ENCODE measurements around the gene MRPS24. TPM values are rescaled to one million over a fixed set of nuclear protein-coding genes. Genes with fewer than 3 reads are reported as not detected.

Gene MRPS24
- total and polyA plus RNA-seq, 2 of the 13 experiments (the other 11 are each of a cell fraction or from before 2014, with no cell fraction given): 135 to 162 TPM

GRCh38 chr7:43905209-43905946 lies 36.1 kb upstream of the MRPS24 start (continued):
- TF ChIP-seq, protein P1, sequence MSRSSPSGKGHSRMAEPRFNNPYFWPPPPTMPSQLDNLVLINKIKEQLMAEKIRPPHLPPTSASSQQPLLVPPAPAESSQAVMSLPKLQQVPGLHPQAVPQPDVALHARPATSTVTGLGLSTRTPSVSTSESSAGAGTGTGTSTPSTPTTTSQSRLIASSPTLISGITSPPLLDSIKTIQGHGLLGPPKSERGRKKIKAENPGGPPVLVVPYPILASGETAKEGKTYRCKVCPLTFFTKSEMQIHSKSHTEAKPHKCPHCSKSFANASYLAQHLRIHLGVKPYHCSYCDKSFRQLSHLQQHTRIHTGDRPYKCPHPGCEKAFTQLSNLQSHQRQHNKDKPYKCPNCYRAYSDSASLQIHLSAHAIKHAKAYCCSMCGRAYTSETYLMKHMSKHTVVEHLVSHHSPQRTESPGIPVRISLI (CRISPR knock-in tag; IDR thresholded peaks at IDR 0.05; ENCODE audit: borderline replicate concordance): peak; percentile 76
- TF ChIP-seq ZMYM4 (CRISPR knock-in tag; IDR thresholded peaks at IDR 0.05): peak; percentile 77
- peak; percentile 56; the same call in 1 of the 2 replicates for TF ChIP-seq ZSCAN21 (CRISPR knock-in tag; IDR thresholded peaks at IDR 0.05; ENCODE audit: borderline replicate concordance)
- no peak for TF ChIP-seq FOXP1 (IDR thresholded peaks at IDR 0.05)
- TF ChIP-seq FOXP1 (CRISPR knock-in tag; IDR thresholded peaks at IDR 0.05): peak; percentile 65
- peak; percentile 84; the same call in 1 of the 2 replicates for TF ChIP-seq MIER3 (CRISPR knock-in tag; IDR thresholded peaks at IDR 0.05; ENCODE audit: borderline replicate concordance)
- peak; percentile 70 for TF ChIP-seq POLR2AphosphoS5 (IDR thresholded peaks at IDR 0.05; ENCODE audit: low read depth, low read length)
- TF ChIP-seq POLR2AphosphoS2 (IDR thresholded peaks at IDR 0.05; ENCODE audit: low read depth, low read length): no peak
- TF ChIP-seq SRF (IDR thresholded peaks at IDR 0.05; ENCODE audit: low read depth, low read length): no peak
- TF ChIP-seq ZNF367 (CRISPR knock-in tag; IDR thresholded peaks at IDR 0.05; ENCODE audit: borderline replicate concordance): no peak
- 0 out of 2 replicates have a peak, but pooled peaks have one; percentile 48 for TF ChIP-seq ZNF414 (CRISPR knock-in tag; IDR thresholded peaks at IDR 0.05)
- TF ChIP-seq ZNF772 (CRISPR knock-in tag; IDR thresholded peaks at IDR 0.05): peak; percentile 79
- TF ChIP-seq, protein P2, sequence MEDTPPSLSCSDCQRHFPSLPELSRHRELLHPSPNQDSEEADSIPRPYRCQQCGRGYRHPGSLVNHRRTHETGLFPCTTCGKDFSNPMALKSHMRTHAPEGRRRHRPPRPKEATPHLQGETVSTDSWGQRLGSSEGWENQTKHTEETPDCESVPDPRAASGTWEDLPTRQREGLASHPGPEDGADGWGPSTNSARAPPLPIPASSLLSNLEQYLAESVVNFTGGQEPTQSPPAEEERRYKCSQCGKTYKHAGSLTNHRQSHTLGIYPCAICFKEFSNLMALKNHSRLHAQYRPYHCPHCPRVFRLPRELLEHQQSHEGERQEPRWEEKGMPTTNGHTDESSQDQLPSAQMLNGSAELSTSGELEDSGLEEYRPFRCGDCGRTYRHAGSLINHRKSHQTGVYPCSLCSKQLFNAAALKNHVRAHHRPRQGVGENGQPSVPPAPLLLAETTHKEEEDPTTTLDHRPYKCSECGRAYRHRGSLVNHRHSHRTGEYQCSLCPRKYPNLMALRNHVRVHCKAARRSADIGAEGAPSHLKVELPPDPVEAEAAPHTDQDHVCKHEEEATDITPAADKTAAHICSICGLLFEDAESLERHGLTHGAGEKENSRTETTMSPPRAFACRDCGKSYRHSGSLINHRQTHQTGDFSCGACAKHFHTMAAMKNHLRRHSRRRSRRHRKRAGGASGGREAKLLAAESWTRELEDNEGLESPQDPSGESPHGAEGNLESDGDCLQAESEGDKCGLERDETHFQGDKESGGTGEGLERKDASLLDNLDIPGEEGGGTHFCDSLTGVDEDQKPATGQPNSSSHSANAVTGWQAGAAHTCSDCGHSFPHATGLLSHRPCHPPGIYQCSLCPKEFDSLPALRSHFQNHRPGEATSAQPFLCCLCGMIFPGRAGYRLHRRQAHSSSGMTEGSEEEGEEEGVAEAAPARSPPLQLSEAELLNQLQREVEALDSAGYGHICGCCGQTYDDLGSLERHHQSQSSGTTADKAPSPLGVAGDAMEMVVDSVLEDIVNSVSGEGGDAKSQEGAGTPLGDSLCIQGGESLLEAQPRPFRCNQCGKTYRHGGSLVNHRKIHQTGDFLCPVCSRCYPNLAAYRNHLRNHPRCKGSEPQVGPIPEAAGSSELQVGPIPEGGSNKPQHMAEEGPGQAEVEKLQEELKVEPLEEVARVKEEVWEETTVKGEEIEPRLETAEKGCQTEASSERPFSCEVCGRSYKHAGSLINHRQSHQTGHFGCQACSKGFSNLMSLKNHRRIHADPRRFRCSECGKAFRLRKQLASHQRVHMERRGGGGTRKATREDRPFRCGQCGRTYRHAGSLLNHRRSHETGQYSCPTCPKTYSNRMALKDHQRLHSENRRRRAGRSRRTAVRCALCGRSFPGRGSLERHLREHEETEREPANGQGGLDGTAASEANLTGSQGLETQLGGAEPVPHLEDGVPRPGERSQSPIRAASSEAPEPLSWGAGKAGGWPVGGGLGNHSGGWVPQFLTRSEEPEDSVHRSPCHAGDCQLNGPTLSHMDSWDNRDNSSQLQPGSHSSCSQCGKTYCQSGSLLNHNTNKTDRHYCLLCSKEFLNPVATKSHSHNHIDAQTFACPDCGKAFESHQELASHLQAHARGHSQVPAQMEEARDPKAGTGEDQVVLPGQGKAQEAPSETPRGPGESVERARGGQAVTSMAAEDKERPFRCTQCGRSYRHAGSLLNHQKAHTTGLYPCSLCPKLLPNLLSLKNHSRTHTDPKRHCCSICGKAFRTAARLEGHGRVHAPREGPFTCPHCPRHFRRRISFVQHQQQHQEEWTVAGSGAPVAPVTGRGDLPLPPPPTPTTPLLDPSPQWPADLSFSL (CRISPR knock-in tag; IDR thresholded peaks at IDR 0.05): no peak; the same call in 1 of the 2 replicates
- TF ChIP-seq LCORL (IDR thresholded peaks at IDR 0.05): no peak
- TF ChIP-seq LCORL (CRISPR knock-in tag; IDR thresholded peaks at IDR 0.05): peak; percentile 91
- TF ChIP-seq HDAC1 (CRISPR knock-in tag; IDR thresholded peaks at IDR 0.05): peak; percentile 93
- TF ChIP-seq KLF11 (CRISPR knock-in tag; IDR thresholded peaks at IDR 0.05): 0 out of 2 replicates have a peak, but pooled peaks have one; percentile 57
- peak; percentile 49; the same call in 1 of the 2 replicates for TF ChIP-seq ZNF281 (CRISPR knock-in tag; IDR thresholded peaks at IDR 0.05; ENCODE audit: borderline replicate concordance)
- peak; percentile 85 for TF ChIP-seq NR2C2 (CRISPR knock-in tag; IDR thresholded peaks at IDR 0.05; ENCODE audit: borderline replicate concordance)
- no peak for TF ChIP-seq ZNF230 (CRISPR knock-in tag; IDR thresholded peaks at IDR 0.05)

Data from HepG2 (cell line).